ENCODE data around the gene SBDS.

Gene SBDS

DNA sequence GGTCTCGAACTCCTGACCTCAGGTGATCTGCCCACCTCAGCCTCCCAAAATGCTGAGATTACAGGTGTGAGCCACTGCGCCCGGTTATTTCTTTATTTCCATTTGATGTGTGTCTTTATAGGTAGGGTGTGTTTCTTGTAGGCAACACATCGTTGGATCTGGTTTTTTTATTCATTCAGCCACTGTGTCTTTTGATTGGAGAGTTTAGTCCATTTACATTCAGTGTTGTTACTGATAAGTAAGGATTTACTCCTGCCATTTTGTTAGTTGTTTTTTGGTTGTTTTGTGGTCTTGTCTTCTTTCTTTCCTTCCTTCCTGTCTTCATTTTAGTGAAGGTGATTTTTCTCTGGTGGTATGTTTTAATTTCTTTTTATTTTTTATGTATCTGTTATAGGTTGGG is 57.4 kb downstream of the SBDS start:
- DNase-seq (ENCODE audit: low spot score) = no peak

All from Ammon's horn (tissue), 1 donor.